IPS DF 6.9 (cell line): Measurements from ENCODE around the gene F9.

ENCODE experiments used
- DNase-seq: peaks from one replicate; pipeline ENCODE4 v3.0.0-alpha.2; 2013; ENCODE audit warnings: low read depth, low spot score
- H3K27ac ChIP-seq: one replicate; pipeline ENCODE4 v1.5.1; 2013; ENCODE audit warnings: low read length, control low read depth
- H3K27me3 ChIP-seq: 2 replicates; pipeline ENCODE4 v1.6.1; 2013; ENCODE audit warnings: mild to moderate bottlenecking, low read length; ENCODE audit not compliant: control insufficient read depth, insufficient read depth
- H3K36me3 ChIP-seq: 2 replicates; pipeline ENCODE4 v1.6.1; 2013; ENCODE audit warnings: low read length; ENCODE audit not compliant: control insufficient read depth, insufficient read depth
- H3K4me1 ChIP-seq: 2 replicates; pipeline ENCODE4 v1.6.1; 2013; ENCODE audit warnings: low read length; ENCODE audit not compliant: control insufficient read depth, insufficient read depth
- H3K4me3 ChIP-seq: 2 replicates; pipeline ENCODE4 v1.5.1; 2013; ENCODE audit warnings: mild to moderate bottlenecking, low read length
- H3K9me3 ChIP-seq: 2 replicates; pipeline ENCODE4 v1.6.1; 2013; ENCODE audit warnings: low read length, inconsistent platforms; ENCODE audit not compliant: control insufficient read depth, insufficient read depth
- WGBS: extraction: QIAGEN DNeasy Blood & Tissue Kit; methylation state at CpG from one replicate; pipeline ENCODE4 v1.1.7; 2013; ENCODE audit warnings: mixed read lengths, missing lambda C conversion rate; ENCODE audit not compliant: insufficient read length, insufficient coverage; 5-methylcytosine and 5-hydroxymethylcytosine counted together

F9 gene

DNA sequence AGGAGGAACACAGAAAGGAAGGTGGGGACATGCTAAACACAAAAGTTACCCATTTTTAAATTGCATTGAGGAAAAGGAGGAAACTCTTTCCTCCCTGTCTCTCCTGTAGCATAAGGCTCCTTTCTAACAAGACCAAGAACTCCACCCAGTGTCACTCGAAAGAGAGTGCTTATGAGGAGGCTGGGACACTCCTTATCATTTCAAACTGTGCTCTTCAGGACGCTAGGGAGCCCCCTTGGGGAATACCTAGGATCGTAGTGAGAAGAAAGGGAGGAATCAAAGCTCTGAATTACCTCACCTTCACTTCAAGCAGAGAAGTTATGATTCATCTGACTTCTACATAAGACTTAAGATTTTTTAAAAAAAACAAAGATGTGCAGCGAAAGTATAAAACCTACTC, 65.5 kb downstream of the F9 start:
- H3K9me3 ChIP-seq = no peaks in the 10 kb centered on the region
- H3K36me3 ChIP-seq = no peaks in the 10 kb centered on the region
- no peaks in the 10 kb centered on the region for H3K4me1 ChIP-seq
- WGBS = no CpG with 5 or more reads among the region's 4 CpGs
- DNase-seq = no peak
- H3K4me3 ChIP-seq = no peak overlapping the region
- no peak overlapping the region for H3K27ac ChIP-seq
- no peaks in the 10 kb centered on the region for H3K27me3 ChIP-seq

DNA sequence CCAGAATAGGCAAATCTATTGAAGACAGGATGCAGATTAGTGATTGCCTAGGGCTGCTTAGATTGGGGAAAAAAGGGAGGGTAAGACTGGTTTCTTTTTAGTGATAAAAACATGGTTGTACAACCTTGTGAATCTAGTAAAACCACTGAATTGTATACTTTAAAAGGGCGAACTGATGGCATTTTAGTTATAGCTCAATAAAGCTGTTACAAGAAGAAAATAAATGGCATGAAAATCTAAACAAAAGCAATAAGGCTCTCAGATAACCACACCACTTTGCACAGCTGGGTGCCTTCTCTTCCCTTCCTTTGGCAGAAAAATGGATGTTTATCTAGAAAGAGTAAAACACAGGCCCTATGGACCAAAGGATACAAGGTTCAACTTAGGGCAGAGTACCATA, 69.6 kb downstream of the F9 start:
- H3K36me3 ChIP-seq = no peaks in the 10 kb centered on the region
- no peak for DNase-seq
- no CpG with 5 or more reads among the region's 1 CpG for WGBS
- H3K4me1 ChIP-seq = no peaks in the 10 kb centered on the region
- H3K27me3 ChIP-seq = no peaks in the 10 kb centered on the region
- no peaks in the 10 kb centered on the region for H3K9me3 ChIP-seq
- H3K27ac ChIP-seq = no peak overlapping the region
- no peak overlapping the region for H3K4me3 ChIP-seq
